HG03460 (cell line): ENCODE results near the gene SMG6.
"Not testable (repeated sequence)": the region's sequence is repeated elsewhere in the genome, so short reads cannot be mapped to it uniquely, and the experiment has no call there.

Experiments
- ATAC-seq: cut with Tn5 transposase; IDR thresholded peaks from one replicate; pipeline ENCODE4 v1.9.1; 2021; ENCODE audit not compliant: unreplicated experiment

SMG6 gene

DNA sequence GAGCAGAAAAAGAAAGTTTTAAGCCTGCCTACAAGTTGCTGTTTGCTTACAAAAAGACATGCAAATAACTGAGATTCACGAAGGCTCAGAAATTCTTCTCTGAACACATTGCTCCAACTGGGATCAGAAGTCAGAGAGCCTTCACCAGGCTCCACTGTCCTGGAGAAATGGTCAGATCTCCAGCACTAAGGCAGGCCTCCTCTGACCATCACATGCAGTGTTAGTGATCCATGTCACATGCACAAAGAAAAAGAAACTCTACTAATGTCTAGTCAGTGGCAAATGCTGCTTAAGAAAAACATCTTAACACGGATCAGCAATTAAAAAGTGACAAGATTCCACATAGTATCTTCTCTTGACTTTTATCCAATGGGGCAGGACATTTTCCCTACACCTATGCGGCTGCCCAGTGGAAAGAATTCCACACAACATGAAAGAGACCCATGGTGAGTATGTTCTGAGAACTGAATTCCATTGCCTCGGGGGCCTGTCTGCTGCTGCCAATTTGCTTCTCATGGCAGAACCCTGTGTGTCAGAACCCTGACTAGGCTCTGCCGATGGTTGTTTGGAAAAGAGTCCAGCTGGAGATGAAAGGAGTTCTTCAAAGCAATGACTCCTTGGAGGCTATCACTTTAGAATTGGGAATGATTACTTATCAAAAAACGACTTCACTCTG, 152.1 kb downstream of the SMG6 start:
- no peak for ATAC-seq

DNA sequence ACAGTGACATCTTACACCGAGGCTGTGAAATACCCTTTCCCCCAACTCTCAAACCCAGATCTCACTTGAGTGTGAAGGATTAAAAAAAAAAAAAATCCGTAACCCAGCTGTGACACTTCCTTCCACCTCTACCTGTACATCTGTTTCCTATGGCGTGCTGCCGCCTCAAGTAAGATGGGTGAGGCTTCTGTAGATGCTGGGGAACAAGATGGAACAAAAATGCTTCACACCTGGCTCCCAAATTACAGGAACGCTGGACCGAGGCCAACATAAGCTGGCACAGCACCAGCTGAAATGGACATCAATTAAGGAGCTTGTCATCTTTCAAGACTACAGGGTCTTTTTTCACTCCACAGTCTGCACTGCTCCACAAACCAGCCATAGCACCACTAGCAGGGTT, 152.8 kb downstream of the SMG6 start:
- ATAC-seq = no peak

DNA sequence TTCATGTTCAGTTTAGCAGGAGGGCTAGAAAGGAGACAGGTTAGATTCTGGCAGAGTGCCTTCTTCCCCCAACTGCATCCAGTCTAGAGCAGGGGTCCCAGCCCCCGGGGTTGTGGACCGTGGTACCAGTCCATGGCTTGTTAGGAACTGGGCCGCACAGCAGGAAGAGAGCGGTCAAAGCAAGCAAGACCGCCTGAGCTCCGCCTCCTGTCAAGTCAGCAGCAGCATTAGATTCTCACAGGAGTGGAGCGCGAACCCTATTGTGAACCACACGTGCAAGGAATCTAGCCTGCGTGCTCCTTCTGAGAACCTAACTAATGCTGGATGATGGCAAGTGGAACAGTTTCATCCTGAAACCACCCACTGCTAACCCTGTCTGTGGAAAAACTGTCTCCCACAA, 153.7 kb downstream of the SMG6 start:
- ATAC-seq = no peak

DNA sequence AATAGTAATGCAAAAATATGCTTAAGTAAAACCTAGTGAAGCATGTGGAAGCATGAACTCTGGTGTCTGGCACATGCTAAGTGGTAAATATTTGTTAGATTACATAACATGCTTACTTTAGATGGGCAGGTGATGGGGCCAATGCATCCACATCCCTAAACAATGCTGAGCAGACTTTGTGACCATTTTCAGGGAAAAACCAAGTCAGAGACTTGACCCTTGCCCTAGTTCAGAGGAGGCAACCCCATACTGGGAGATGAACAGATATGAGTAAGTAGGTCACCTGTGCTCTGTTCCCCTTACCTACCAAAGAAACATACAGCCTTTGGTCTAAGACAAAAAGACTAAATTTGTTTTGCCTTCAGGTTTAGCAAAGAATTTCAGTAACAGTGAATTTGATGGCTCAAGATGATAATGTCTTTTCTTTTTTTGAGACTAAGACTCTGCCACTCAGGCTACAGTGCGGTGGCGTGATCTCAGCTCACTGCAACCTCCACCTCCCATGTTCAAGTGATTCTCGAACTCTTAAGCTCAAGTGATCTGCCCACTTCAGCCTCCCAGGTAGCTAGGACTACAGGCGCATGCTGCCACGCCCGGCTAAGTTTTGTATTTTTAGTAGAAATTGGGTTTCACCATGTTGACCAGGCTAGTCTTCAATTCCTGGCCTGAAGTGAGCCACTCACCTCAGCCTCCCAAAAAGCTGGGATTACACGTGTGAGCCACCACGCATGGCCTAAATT, 157.3 kb downstream of the SMG6 start:
- no peak for ATAC-seq

DNA sequence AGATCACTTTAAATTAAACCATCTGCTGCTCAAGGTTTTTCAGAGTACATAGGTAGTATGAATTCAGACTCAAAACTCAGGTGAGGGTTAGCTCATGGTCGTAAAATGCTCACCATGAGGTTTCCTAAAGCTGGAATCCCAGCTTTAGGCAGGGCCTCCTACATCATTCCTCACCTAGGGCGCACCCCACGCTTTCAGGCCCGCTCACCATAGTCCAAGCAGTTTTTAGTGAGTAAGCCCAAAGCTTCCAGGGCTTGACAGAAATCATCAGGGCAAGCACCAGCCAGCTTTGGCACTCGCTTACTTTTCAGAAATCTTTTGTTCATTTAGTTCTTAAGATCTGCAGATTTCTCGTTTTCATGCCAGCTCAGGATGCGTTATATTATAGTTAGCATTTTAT, 158.9 kb downstream of the SMG6 start:
- ATAC-seq = no peak

DNA sequence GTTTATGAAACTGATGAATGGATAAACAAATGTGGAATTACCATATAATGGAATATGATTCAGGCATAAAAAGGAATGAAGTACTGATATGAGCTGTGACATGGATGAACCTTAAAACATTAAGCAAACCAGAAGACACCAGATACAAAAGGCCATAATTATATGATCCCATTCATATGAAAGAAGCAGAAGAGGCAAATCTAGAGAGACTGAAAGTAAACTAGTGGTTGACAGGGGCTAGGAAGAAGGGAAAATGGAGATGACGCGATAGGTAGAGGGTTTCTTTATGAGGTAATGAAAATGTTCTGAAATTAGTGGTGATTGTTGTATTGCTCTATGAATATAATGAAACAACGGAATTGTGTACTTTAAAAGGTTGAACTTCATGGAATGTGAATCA, 160.3 kb downstream of the SMG6 start:
- ATAC-seq = no peak

DNA sequence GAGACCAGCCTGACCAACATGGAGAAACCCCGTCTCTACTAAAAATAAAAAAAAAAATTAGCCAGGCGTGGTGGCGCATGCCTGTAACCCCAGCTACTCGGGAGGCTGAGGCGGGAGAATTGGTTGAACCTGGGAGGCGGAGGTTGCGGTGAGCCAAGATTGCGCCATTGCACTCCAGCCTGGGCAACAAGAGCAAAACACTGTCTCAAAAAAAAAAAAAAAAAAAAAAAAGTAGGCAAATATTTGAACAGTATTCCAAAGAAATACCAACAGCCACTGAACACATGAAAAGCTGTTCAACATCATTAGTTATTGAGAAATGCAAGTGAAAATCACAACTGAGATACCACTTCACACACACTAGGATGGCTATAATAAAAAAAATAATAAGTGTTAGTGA, 160.9 kb downstream of the SMG6 start:
- ATAC-seq = not testable (repeated sequence)

DNA sequence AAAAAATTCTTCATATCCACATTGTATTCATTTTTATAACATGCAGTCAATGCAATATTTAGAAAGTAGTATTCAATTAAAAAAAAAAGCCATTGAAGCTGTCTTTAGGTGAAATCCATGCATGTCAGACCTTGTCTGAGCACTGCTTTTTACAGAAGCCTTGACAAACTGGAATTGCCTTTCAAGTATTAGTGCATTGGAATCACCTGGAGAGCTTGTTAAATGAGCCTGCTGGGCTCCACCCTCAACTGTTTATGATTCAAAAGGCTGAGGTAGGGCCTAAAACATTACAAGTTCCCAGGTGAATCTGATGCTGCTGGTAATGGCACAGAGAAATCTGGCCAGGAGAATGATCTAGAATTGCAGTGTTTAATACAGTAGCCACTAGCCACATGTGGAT, 162.9 kb downstream of the SMG6 start:
- ATAC-seq = no peak

DNA sequence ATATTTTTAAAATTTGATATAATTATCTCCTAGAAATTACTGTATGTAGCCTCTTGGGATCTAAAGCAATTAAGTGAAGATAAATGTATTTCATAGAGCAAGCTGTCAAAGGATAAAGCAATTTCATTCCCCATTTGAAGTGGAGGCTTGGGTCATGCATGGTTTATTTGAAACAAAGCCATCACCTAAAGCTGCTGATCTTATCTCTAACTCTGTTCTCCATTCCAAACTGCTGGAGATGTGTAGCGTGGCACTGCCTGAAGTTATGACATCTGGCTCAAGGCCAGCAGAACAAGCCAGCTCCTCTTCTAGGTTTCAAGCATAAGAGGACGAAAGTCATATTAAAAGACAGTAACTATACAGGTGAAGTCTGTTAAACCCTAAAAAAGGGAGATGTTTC, 164.8 kb downstream of the SMG6 start:
- ATAC-seq = peak; percentile 25

DNA sequence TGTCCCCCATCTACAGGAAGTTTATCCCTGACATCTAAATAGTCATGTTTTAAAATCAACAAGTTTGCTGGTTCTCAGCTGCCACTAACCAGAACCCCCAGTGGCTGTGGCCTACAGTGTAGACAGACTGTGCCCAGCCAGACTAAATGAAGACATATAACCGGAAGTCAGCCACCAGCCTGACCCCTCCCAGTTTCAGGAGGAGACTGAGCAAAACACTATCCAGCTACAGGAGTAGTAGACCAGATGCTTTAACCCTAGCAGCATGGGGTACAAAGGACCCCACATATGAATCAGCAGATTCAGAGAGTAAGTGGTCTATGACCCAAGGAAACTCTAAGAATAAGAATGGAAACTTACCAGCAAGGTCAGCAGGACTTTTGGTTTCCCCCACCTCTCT, 165.3 kb downstream of the SMG6 start:
- peak; percentile 74 for ATAC-seq

DNA sequence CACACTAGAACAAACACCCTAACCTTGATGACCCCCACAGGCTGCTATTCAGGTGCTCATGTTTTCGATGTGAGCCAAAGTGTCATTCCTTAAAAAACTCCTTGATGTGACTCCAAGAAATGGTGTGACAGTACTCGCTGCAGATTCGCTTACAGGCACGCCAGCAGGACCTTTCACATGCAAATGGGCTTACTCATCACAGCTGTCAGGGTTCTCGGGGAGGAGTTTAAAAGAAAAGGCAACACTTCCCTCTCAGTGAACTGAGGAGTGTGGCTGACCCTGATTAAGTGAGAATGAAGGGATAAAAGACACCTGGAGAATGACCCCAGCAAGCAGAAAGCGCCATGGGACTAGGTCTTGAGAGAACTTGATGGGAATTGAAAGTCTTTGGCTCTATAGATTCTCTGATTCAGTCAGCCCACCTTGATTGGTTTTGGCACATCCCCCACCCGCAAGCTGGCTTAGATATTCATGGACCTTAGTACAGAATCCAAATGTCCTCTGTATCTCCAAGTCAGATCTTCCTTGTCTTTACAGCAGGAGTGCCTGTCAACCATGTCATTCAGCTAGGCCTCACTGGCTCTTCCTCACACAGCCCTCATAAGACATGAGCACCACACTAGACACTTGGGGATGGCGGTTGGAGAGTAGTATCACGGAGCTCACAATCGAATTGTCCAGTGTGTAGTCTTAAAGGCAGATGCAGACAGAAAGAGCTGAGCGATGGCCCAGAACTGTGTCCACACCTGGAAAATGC, 166.1 kb downstream of the SMG6 start:
- ATAC-seq = no peak

DNA sequence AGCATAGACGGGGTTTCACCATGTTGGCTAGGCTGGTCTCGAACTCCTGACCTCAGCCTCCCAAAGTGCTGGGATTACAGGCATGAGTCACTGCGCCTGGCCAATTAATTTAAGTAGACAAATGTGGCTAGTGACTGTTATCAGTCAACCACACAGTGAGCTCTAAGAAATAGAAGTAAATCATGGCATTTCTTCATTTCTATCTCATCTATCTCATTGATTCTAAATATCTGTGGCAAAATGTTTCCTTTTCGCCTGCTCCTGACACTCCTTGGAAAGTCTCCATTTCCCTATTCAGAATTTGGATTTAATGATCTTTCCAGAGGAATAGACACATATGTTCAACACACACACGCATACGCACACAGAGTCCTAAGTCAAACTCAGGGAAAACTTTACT, 167.3 kb downstream of the SMG6 start:
- ATAC-seq = no peak

DNA sequence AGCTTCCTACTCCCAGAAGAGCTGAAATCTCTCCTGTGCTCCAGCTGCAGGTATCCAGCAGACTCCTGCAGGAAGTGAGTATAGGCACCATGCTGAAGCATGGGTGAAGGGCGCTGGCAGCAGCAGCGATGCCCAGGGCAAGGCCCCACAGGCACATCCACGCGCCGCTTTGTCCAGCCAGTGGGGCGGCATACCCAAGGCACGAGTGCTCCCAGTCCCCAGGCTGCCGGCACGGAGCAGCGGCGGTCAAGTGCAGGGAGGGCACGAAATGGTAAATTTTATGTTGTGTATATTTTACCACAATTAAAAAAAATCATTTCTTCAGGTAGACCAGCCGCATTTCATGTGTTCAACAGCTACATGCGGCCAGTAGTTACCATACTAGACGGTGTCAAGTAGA, 175.6 kb downstream of the SMG6 start:
- no peak for ATAC-seq

DNA sequence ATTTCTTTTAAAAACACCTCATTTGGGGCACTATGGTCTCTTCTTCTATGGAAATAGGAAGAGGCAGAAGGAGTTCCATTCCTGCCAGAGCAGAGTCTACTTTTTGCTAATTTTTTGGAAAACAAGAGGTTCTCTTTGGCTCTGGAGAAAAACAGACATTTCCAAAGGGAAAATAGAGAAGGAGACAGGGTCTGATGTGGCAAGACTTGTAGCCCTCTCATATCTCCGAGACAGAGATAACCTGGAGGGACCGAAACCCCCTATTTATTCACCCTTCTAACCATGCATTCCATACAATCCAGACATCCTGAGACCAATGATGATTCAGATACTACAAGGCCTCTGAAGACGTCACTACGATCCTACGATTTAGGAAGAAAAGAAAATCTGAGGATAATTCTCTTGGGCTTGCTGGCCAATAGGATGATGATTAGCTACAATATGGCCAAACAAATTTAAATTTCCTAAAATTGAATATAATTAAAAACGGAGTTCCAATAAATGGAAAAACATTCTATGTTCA, 178.5 kb downstream of the SMG6 start:
- no peak for ATAC-seq

DNA sequence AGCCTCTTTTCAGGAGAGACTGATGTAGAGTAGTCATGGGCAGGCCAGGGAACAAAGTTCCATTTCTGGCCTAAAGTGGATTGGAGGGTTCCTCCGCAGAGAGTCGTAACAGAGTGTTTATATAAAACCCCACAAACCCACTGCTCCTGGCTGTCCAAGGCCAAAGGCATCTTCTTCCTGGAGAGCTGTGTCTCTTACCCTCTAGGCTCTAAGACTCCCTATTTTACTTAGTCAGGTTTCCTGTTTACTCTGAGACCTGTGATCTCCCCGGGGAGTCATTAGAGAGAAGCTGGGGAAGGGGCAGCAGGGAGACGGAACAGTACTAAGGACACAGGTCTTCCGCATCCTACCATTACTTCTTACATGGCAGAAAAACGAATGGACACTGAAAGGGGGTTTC, 179.2 kb downstream of the SMG6 start:
- ATAC-seq = no peak

DNA sequence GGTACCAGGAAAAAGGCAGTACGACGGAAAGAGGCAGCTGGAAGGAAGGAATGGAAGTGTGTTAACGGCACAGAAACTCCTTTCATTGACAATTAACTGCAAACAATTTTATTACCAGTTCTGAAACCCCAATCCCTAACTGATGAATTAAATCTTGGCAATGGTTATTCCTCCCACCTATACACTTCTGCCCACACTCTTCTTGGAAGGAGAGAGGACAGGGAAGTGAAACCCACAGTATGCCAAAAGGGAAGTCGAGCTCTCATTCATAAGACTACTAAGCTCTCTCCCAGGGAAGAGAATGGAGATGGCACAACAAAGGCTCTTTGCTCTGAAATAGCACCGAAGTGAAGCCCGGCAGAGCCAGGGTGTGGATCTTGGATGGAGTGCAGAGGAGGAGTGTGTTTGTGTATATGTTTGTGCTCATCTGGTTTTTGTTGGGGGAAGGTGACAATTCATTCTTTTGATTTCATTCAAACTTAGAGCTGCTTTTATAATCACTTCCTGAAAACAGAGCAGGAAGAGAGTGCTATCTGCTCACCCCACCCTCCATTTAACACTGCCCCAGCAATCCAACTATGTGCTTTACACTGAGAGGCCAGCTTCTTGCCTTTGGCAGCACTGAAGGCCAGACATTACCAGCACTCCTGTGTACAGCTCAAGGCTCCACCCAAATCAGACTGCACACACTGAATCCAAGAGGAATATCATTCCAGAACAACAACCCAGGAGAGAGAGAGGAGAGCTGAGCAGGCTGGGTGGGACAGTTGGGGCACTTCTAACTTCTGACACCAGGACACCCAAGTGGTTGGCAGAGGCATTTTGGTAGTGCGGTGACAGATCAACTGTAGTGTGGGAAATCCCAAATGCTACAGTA, 180.0 kb downstream of the SMG6 start:
- no peak for ATAC-seq

DNA sequence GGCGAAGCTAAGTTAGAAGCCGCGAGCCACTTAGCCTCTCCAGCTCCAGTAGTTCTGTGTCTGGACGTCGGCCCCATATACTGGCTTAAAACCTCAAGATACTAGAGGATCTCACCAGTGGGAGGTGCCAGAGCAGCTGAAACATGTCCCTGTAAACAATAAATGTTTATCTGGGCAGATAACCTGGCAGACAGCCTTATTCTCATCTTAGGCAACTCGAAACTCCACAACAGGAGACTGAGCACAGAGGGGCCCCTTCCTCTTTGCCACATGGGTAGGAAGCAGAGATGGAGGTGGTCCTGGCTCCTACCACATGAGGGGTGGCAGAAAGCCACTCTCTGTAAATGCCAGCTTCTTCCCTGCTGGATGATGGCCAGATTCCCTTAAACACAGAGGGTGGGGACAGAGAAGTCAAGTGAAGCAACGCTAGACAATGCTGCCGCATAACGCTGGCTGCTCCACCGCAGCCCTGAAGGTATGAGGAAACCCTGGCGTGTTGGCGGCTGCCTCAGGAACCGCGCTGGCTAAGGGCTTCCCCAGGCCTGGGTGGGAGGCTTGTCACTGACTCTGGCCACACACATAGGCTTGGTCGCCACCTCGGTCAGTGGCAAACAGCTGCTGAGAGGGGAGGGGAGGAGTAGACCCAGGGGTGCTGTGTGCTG, 180.8 kb downstream of the SMG6 start:
- no peak for ATAC-seq

DNA sequence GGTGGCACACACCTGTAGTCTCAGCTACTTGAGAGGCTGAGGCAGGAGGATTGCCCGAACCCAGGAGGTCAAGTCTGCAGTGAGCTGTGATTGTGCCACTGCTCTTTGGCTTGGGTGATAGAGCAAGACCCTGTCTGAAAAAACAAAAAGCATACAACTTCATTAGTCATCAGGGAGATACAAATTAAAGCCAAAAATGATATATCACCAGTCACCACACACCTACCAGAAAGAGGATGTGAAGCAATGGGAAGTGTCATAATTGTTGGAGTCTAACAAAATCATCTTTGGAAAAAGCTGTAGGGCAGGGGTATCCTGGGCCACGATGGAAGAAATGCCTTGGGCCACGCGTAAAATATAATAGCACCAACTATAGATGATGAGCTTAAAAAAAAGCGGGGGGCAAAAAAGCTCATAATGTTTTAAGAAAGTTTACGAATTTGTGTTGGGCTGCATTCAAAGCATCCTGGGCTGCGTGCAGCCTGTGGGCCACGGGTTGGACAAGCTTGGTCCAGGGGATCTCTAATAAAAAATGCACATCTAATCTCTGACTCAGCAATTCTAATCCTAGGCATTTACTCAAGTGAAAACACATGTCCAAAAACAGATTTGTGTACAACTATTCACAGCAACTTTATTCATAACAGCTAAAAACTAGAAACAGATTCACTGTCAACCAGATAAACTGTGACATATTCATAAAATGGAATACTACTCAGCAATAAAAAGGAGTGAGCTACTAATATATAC, 182.8 kb downstream of the SMG6 start:
- ATAC-seq = no peak

DNA sequence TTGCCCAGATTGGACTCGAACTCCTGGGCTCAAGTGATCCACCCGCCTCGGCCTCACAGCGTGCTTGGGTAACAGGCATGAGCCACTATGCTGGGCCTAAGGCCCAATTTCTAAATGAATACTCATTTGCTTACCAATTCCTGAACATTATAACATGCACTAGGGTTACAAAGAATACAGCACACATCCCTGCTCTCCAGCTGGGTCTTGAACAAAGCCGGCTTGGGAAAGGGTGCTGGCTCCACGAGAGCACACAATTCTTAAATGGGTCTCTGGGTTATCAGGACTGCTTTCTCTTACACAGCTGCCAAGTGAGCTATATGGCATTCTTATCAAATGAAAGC, 190.3 kb downstream of the SMG6 start:
- no peak for ATAC-seq

DNA sequence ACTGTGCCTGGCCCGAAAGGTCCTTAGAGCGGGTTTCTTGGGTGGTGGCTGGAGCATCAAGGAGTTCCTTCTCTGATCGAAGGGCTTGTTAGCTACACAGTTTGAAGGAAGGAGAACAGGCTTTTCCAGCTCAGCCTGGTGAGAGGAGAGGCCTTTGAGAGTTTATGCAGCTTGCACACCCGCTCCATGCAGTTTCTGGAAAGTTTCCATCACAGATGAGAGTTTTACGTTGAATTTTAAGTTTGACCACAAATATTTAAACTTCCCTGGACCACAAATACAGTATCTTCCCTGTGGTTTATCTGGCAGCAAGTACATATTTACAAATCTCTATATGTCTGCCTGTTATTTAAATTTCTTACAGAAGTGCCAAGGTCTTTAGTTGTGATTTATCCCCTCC, 191.9 kb downstream of the SMG6 start:
- no peak for ATAC-seq
